ENCODE measurements around the gene CYP24A1.

DNA sequence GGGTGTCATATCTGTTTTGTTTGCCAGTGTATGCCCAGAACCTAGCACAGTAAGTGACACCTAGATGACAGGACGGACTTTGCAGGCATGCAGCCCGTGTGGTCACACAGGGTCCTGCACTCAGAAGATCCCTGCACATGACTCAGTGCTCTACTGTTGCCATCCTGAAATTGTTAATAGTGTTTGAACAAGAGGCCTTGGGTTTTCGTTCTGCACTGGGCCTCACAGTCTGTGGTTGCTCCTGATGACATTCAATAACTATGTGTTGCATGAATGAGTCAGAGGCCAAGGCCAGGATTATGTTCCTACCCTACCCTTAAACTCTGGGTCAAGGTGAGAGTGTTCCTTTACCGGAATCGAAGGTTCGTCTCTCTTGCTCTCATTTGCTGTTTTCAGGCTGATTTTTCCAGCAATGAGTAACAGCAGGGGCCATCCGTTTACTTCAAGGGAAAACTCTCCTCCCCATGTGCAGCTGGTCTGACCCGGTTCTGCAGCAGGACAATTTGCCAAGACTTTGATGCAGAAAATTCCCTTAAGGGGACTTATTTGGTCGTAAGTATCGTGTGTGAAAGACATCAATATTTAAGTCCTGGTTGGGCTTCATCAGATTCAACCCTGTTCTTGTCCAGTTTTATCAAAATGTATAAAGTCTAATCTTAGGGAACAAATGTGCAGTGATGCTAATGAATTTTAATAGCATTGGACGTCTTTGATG, 21.1 kb upstream of the CYP24A1 start:
- TF ChIP-seq POLR2A (IDR thresholded peaks at IDR 0.05) (no peak), CTCF (IDR thresholded peaks at IDR 0.05) (peak in 1 of 6 experiments; percentile 32)

Measured in esophagus squamous epithelium (tissue), 4 donors.